ENCODE measurements around the gene HOGA1.
"Not testable (repeated sequence)": the region's sequence is repeated elsewhere in the genome, so short reads cannot be mapped to it uniquely, and the experiment has no call there.

Gene HOGA1

GRCh38 chr10:97551271-97551670 is 32.9 kb upstream of the HOGA1 start:
- peaks cover 63% of the 10 kb centered on the region for H3K4me1 Mint-ChIP-seq
- peaks cover 8% of the 10 kb centered on the region for H3K27me3 Mint-ChIP-seq (ENCODE audit: low read depth, poor library complexity)
- H3K36me3 Mint-ChIP-seq (ENCODE audit: low read depth) = no peaks in the 10 kb centered on the region
- no peak for TF ChIP-seq CTCF (IDR thresholded peaks at IDR 0.05)
- H3K9me3 Mint-ChIP-seq = peaks cover 14% of the 10 kb centered on the region
- H3K27ac Mint-ChIP-seq = no peak overlapping the region
- no peak for DNase-seq
- no peak overlapping the region for H3K4me3 Mint-ChIP-seq

GRCh38 chr10:97553575-97554031 is 30.6 kb upstream of the HOGA1 start:
- Mint-ChIP-seq H3K4me1 (peaks cover 40% of the 10 kb centered on the region), H3K27me3 (ENCODE audit: low read depth, poor library complexity) (peaks cover 8% of the 10 kb centered on the region), H3K9me3 (peaks cover 14% of the 10 kb centered on the region), H3K27ac (no peak overlapping the region), H3K36me3 (ENCODE audit: low read depth) (no peaks in the 10 kb centered on the region), H3K4me3 (no peak overlapping the region)
- TF ChIP-seq CTCF (IDR thresholded peaks at IDR 0.05) = peak; percentile 61
- DNase-seq = peak; percentile 74

- H3K27ac Mint-ChIP-seq, H3K4me3 Mint-ChIP-seq: not testable (repeated sequence)
- H3K4me1 Mint-ChIP-seq = peaks cover 32% of the 10 kb centered on the region
These were observed 29.9 kb upstream of the HOGA1 start for GRCh38 chr10:97554336-97554735.

GRCh38 chr10:97555541-97555940 is 28.6 kb upstream of the HOGA1 start:
- not testable (repeated sequence) for H3K4me3 Mint-ChIP-seq; H3K27me3 Mint-ChIP-seq (ENCODE audit: low read depth, poor library complexity); H3K27ac Mint-ChIP-seq; DNase-seq; H3K36me3 Mint-ChIP-seq (ENCODE audit: low read depth)
- peaks cover 20% of the 10 kb centered on the region for H3K4me1 Mint-ChIP-seq
- H3K9me3 Mint-ChIP-seq = peaks cover 20% of the 10 kb centered on the region

More at GRCh38 chr10:97554336-97554735, 29.9 kb upstream of the HOGA1 start:
- not testable (repeated sequence) for DNase-seq; H3K27me3 Mint-ChIP-seq (ENCODE audit: low read depth, poor library complexity); H3K36me3 Mint-ChIP-seq (ENCODE audit: low read depth)
- H3K9me3 Mint-ChIP-seq = peaks cover 14% of the 10 kb centered on the region

GRCh38 chr10:97560731-97561381 is 23.3 kb upstream of the HOGA1 start:
- not testable (repeated sequence) for H3K4me1 Mint-ChIP-seq; H3K4me3 Mint-ChIP-seq; H3K27me3 Mint-ChIP-seq (ENCODE audit: low read depth, poor library complexity); DNase-seq
- Mint-ChIP-seq H3K9me3 (peaks cover 20% of the 10 kb centered on the region), H3K27ac (peak overlapping the region; percentile 80), H3K36me3 (ENCODE audit: low read depth) (peaks cover 18% of the 10 kb centered on the region)

- H3K27ac Mint-ChIP-seq = peak overlapping the region; percentile 80
- not testable (repeated sequence) for H3K4me1 Mint-ChIP-seq; H3K27me3 Mint-ChIP-seq (ENCODE audit: low read depth, poor library complexity); DNase-seq; H3K4me3 Mint-ChIP-seq
- H3K9me3 Mint-ChIP-seq = peaks cover 19% of the 10 kb centered on the region
- H3K36me3 Mint-ChIP-seq (ENCODE audit: low read depth) = peaks cover 18% of the 10 kb centered on the region
These were observed 22.7 kb upstream of the HOGA1 start for GRCh38 chr10:97561386-97562077.

GRCh38 chr10:97562329-97562728 is 21.9 kb upstream of the HOGA1 start:
- Mint-ChIP-seq H3K9me3 (peaks cover 19% of the 10 kb centered on the region), H3K36me3 (ENCODE audit: low read depth) (peaks cover 18% of the 10 kb centered on the region)
- H3K4me1 Mint-ChIP-seq; H3K4me3 Mint-ChIP-seq; H3K27me3 Mint-ChIP-seq (ENCODE audit: low read depth, poor library complexity); DNase-seq; H3K27ac Mint-ChIP-seq: not testable (repeated sequence)

- H3K27ac Mint-ChIP-seq = no peak overlapping the region
- H3K4me1 Mint-ChIP-seq = peaks cover 8% of the 10 kb centered on the region
- DNase-seq = no peak
- no peak overlapping the region for H3K4me3 Mint-ChIP-seq
- peaks cover 7% of the 10 kb centered on the region for H3K27me3 Mint-ChIP-seq (ENCODE audit: low read depth, poor library complexity)
- peaks cover 18% of the 10 kb centered on the region for H3K36me3 Mint-ChIP-seq (ENCODE audit: low read depth)
- peaks cover 19% of the 10 kb centered on the region for H3K9me3 Mint-ChIP-seq
- no peak for TF ChIP-seq CTCF (IDR thresholded peaks at IDR 0.05)
These were observed 20.9 kb upstream of the HOGA1 start for GRCh38 chr10:97563337-97563736.

Measured in nephron progenitor cell (in vitro differentiated cells).